Neuronal stem cell (in vitro differentiated cells): ENCODE measurements around the gene SUV39H1.

Experiments used
- DNase-seq: peaks from one replicate; pipeline ENCODE4 v3.0.0-alpha.2; 2013; ENCODE audit warnings: low spot score
- H2AFZ ChIP-seq: one replicate; pipeline ENCODE4 v1.6.1; 2013; ENCODE audit warnings: mild to moderate bottlenecking, low read length, inconsistent platforms
- H2AK5ac ChIP-seq: 2 replicates; pipeline ENCODE4 v1.6.1; 2013; ENCODE audit warnings: low read depth, mild to moderate bottlenecking, inconsistent platforms, low read length, moderate library complexity, mixed read lengths
- H2BK120ac ChIP-seq: 2 replicates; pipeline ENCODE4 v1.6.1; 2013; ENCODE audit warnings: low read depth, mild to moderate bottlenecking, inconsistent platforms, low read length, moderate library complexity, mixed read lengths
- H2BK12ac ChIP-seq: one replicate; pipeline ENCODE4 v1.6.1; 2013; ENCODE audit warnings: low read length, inconsistent platforms
- H2BK15ac ChIP-seq: 2 replicates; pipeline ENCODE4 v1.6.1; 2013; ENCODE audit warnings: mild to moderate bottlenecking, low read length, inconsistent platforms, mixed read lengths
- H2BK5ac ChIP-seq: one replicate; pipeline ENCODE4 v1.6.1; 2013; ENCODE audit warnings: inconsistent platforms, mild to moderate bottlenecking, low read length, moderate library complexity
- H3K14ac ChIP-seq: one replicate; pipeline ENCODE4 v1.6.1; 2013; ENCODE audit warnings: low read length, inconsistent platforms
- H3K18ac ChIP-seq: 2 replicates; pipeline ENCODE4 v1.6.1; 2013; ENCODE audit warnings: low read length, inconsistent platforms
- H3K23ac ChIP-seq: 2 replicates; pipeline ENCODE4 v1.6.1; 2013; ENCODE audit warnings: low read depth, mild to moderate bottlenecking, mixed read lengths, low read length, inconsistent platforms; ENCODE audit not compliant: poor library complexity
- H3K27ac ChIP-seq: replicated peaks from 3 replicates; pipeline ENCODE4 v1.5.1; 2013; ENCODE audit warnings: low read length, inconsistent platforms
- H3K27me3 ChIP-seq, 3 experiments: 2 replicates each; pipeline ENCODE4 v1.6.1; 2013; ENCODE audit warnings: low read length in 3 of 3, mild to moderate bottlenecking in 2 of 3, inconsistent platforms in 1 of 3, low read depth in 1 of 3, mixed read lengths in 1 of 3, moderate library complexity in 1 of 3; ENCODE audit not compliant: control insufficient read depth in 3 of 3, insufficient read depth in 3 of 3
- H3K36me3 ChIP-seq, 2 donors: replicated peaks in 1 of 2; 2 replicates each; pipeline ENCODE4 v1.6.1; 2013; ENCODE audit warnings: low read length in 2 of 2; ENCODE audit not compliant: control insufficient read depth in 2 of 2, insufficient read depth in 2 of 2
- H3K4ac ChIP-seq: 2 replicates; pipeline ENCODE4 v1.6.1; 2013; ENCODE audit warnings: inconsistent platforms, mild to moderate bottlenecking, low read length, moderate library complexity
- H3K4me1 ChIP-seq, 2 donors: 1 replicate in 1 of 2; 2 replicates in 1 of 2; pipeline ENCODE4 v1.6.1; 2013; ENCODE audit warnings: low read length in 2 of 2, low read depth in 1 of 2; ENCODE audit not compliant: control insufficient read depth in 2 of 2, insufficient read depth in 1 of 2
- H3K4me2 ChIP-seq: one replicate; pipeline ENCODE4 v1.6.1; 2013; ENCODE audit warnings: mild to moderate bottlenecking, low read length, inconsistent platforms; ENCODE audit not compliant: insufficient read depth, poor library complexity, severe bottlenecking
- H3K4me3 ChIP-seq, 2 donors: 2 replicates each; pipeline ENCODE4 v1.5.1; 2013; ENCODE audit warnings: low read length in 2 of 2, mild to moderate bottlenecking in 2 of 2, inconsistent platforms in 1 of 2, moderate library complexity in 1 of 2
- H3K79me1 ChIP-seq: one replicate; pipeline ENCODE4 v1.6.1; 2013; ENCODE audit warnings: low read depth, mild to moderate bottlenecking, inconsistent platforms, low read length, moderate library complexity
- H3K9ac ChIP-seq: one replicate; pipeline ENCODE4 v1.6.1; 2013; ENCODE audit warnings: mild to moderate bottlenecking, low read depth, low read length, inconsistent platforms; ENCODE audit not compliant: poor library complexity
- H3K9me3 ChIP-seq, 2 donors: replicated peaks in 1 of 2; 2 replicates each; pipeline versions ENCODE3 to v1.6.1; 2013; ENCODE audit warnings: low read length in 2 of 2, mild to moderate bottlenecking in 2 of 2, inconsistent platforms in 1 of 2, low read depth in 1 of 2, mixed read lengths in 1 of 2, moderate library complexity in 1 of 2; ENCODE audit not compliant: control insufficient read depth in 2 of 2, insufficient read depth in 1 of 2
- H4K8ac ChIP-seq: one replicate; pipeline ENCODE4 v1.6.1; 2013; ENCODE audit warnings: low read depth, mild to moderate bottlenecking, inconsistent platforms, low read length, moderate library complexity
- H4K91ac ChIP-seq: one replicate; pipeline ENCODE4 v1.6.1; 2013; ENCODE audit warnings: low read length, low read depth, mild to moderate bottlenecking, inconsistent platforms; ENCODE audit not compliant: poor library complexity
- WGBS, 2 donors: extraction: QIAGEN DNeasy Blood & Tissue Kit; methylation state at CpG; one replicate each; pipeline ENCODE4 v1.1.7; 2013; ENCODE audit warnings: missing lambda C conversion rate in 2 of 2, mixed read lengths in 1 of 2; ENCODE audit not compliant: insufficient read length in 2 of 2, insufficient replicate concordance in 1 of 2; ENCODE audit errors: extremely low coverage in 2 of 2; 5-methylcytosine and 5-hydroxymethylcytosine counted together

The SUV39H1 gene

GRCh38 chrX:48702032-48702431, 5.5 kb downstream of the SUV39H1 start:
- Histone ChIP-seq H2AK5ac (no peak overlapping the region), H3K79me1 (peaks cover 7% of the 10 kb centered on the region), H2BK5ac (no peak overlapping the region), H2BK12ac (no peak overlapping the region), H3K9me3 (no peaks in the 10 kb centered on the region), H3K4me2 (no peak overlapping the region), H3K4me3 (no peak overlapping the region), H3K27me3 (no peaks in the 10 kb centered on the region), H3K4me1 (no peaks in the 10 kb centered on the region), H3K9ac (no peak overlapping the region), H4K91ac (no peak overlapping the region), H3K23ac (no peak overlapping the region), H3K27ac (no peak overlapping the region), H3K14ac (no peak overlapping the region), H3K18ac (no peak overlapping the region), H2BK15ac (no peak overlapping the region), H3K4ac (no peak overlapping the region), H2BK120ac (no peak overlapping the region), H4K8ac (no peak overlapping the region), H3K36me3 (peaks cover 27 to 83% of the 10 kb centered on the region in 2 donors), H2AFZ (no peak overlapping the region)
- no CpG with 5 or more reads among the region's 2 CpGs for WGBS, 2 donors
- DNase-seq, result no peak

GRCh38 chrX:48702716-48703115, 6.2 kb downstream of the SUV39H1 start:
- H3K4me3 ChIP-seq, result no peak overlapping the region
- H4K8ac ChIP-seq, result no peak overlapping the region
- H3K23ac ChIP-seq, result no peak overlapping the region
- H3K9ac ChIP-seq, result no peak overlapping the region
- no peak overlapping the region for H3K18ac ChIP-seq
- H2AFZ ChIP-seq, result no peak overlapping the region
- WGBS, 2 donors, result no CpG with 5 or more reads among the region's 4 CpGs
- DNase-seq, result no peak
- H4K91ac ChIP-seq, result no peak overlapping the region
- H3K4me1 ChIP-seq, result no peaks in the 10 kb centered on the region
- peaks cover 7% of the 10 kb centered on the region for H3K79me1 ChIP-seq
- peaks cover 27 to 90% of the 10 kb centered on the region in 2 donors for H3K36me3 ChIP-seq
- H2BK120ac ChIP-seq, result no peak overlapping the region
- H3K4me2 ChIP-seq, result no peak overlapping the region
- H3K14ac ChIP-seq, result no peak overlapping the region
- H2BK5ac ChIP-seq, result no peak overlapping the region
- no peak overlapping the region for H2BK15ac ChIP-seq
- H3K4ac ChIP-seq, result no peak overlapping the region
- H3K27ac ChIP-seq, result no peak overlapping the region
- H2AK5ac ChIP-seq, result no peak overlapping the region
- no peaks in the 10 kb centered on the region for H3K27me3 ChIP-seq
- no peaks in the 10 kb centered on the region for H3K9me3 ChIP-seq
- no peak overlapping the region for H2BK12ac ChIP-seq

- Histone ChIP-seq H3K27me3 (no peaks in the 10 kb centered on the region), H3K27ac (no peak overlapping the region), H2BK120ac (no peak overlapping the region), H2AFZ (no peak overlapping the region), H3K9me3 (no peaks in the 10 kb centered on the region), H3K4me3 (no peak overlapping the region), H4K91ac (no peak overlapping the region), H3K18ac (no peak overlapping the region), H2BK15ac (no peak overlapping the region), H3K4me2 (no peak overlapping the region), H3K9ac (no peak overlapping the region), H3K36me3 (peaks cover 27 to 95% of the 10 kb centered on the region in 2 donors), H3K4ac (no peak overlapping the region), H3K4me1 (no peaks in the 10 kb centered on the region), H2BK5ac (no peak overlapping the region), H2AK5ac (no peak overlapping the region), H3K23ac (no peak overlapping the region), H3K79me1 (peaks cover 7% of the 10 kb centered on the region), H2BK12ac (no peak overlapping the region), H4K8ac (no peak overlapping the region), H3K14ac (no peak overlapping the region)
- DNase-seq, result no peak
- no CpG with 5 or more reads among the region's 7 CpGs for WGBS, 2 donors
These were observed 6.7 kb downstream of the SUV39H1 start for GRCh38 chrX:48703228-48703627.

- no peak overlapping the region for H2AK5ac ChIP-seq
- no peak overlapping the region for H3K23ac ChIP-seq
- H3K4me2 ChIP-seq, result no peak overlapping the region
- H3K9me3 ChIP-seq, result no peaks in the 10 kb centered on the region
- H2BK5ac ChIP-seq, result no peak overlapping the region
- no peaks in the 10 kb centered on the region for H3K27me3 ChIP-seq
- no peak overlapping the region for H3K14ac ChIP-seq
- WGBS, 2 donors, result no CpG with 5 or more reads among the region's 4 CpGs
- no peak overlapping the region for H3K27ac ChIP-seq
- no peak for DNase-seq
- no peak overlapping the region for H3K9ac ChIP-seq
- H2BK12ac ChIP-seq, result no peak overlapping the region
- no peak overlapping the region for H2AFZ ChIP-seq
- no peaks in the 10 kb centered on the region for H3K4me1 ChIP-seq
- peaks cover 27 to 98% of the 10 kb centered on the region in 2 donors for H3K36me3 ChIP-seq
- no peak overlapping the region for H3K4ac ChIP-seq
- no peak overlapping the region for H4K8ac ChIP-seq
- H3K79me1 ChIP-seq, result peaks cover 7% of the 10 kb centered on the region
- no peak overlapping the region for H3K18ac ChIP-seq
- no peak overlapping the region for H2BK120ac ChIP-seq
- no peak overlapping the region for H3K4me3 ChIP-seq
- no peak overlapping the region for H4K91ac ChIP-seq
- no peak overlapping the region for H2BK15ac ChIP-seq
These were observed 7.3 kb downstream of the SUV39H1 start for GRCh38 chrX:48703642-48704481.
